Lower leg skin (tissue), 3 donors: ENCODE measurements around the gene PDK2.

Experiments used
- POLR2A ChIP-seq, 2 donors: fragments of 450-650 bp; IDR thresholded peaks; one replicate each; pipeline ENCODE4 v1.6.1; 2016 to 2017; ENCODE audit warnings: antibody characterized with exemption in 2 of 2, mild to moderate bottlenecking in 1 of 2, moderate library complexity in 1 of 2
- TF ChIP-seq, protein P1 (sequence below), 3 donors: fragments of 450-650 bp; IDR thresholded peaks; one replicate each; pipeline ENCODE4 v1.5.1; 2016; ENCODE audit warnings: antibody characterized with exemption in 3 of 3, mild to moderate bottlenecking in 3 of 3, moderate library complexity in 2 of 3

DNA sequence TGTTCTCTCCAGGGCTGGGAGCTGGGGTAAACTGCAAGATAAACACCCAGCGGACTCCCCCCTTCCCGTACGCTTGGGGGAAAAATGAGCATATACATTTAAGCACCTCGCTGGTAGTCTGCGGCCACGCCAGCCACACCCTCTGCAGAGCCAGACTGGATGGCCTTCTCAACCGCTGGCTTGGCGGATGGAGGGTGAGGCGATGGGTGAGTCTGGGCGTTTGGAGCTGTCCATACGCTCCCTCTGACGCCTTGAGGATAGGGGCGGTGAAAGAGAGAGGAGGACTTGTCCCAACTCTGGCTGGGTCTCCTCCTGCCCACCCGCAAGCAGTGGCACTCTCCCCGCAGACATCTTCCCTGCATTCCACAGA lies 38.2 kb upstream of the PDK2 start:
- no peak for TF ChIP-seq POLR2A (IDR thresholded peaks at IDR 0.05)
- TF ChIP-seq, protein P1, sequence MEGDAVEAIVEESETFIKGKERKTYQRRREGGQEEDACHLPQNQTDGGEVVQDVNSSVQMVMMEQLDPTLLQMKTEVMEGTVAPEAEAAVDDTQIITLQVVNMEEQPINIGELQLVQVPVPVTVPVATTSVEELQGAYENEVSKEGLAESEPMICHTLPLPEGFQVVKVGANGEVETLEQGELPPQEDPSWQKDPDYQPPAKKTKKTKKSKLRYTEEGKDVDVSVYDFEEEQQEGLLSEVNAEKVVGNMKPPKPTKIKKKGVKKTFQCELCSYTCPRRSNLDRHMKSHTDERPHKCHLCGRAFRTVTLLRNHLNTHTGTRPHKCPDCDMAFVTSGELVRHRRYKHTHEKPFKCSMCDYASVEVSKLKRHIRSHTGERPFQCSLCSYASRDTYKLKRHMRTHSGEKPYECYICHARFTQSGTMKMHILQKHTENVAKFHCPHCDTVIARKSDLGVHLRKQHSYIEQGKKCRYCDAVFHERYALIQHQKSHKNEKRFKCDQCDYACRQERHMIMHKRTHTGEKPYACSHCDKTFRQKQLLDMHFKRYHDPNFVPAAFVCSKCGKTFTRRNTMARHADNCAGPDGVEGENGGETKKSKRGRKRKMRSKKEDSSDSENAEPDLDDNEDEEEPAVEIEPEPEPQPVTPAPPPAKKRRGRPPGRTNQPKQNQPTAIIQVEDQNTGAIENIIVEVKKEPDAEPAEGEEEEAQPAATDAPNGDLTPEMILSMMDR (IDR thresholded peaks at IDR 0.05): no peak
